ENCODE data around the gene CDK19. TPM values are rescaled to one million over a fixed set of nuclear protein-coding genes. Genes with fewer than 3 reads are reported as not detected.

CDK19 gene
- total and polyA plus RNA-seq, 2 of the 13 experiments (the other 11 are each of a cell fraction or from before 2014, with no cell fraction given), result 13.4 to 27.0 TPM

GRCh38 chr6:110799655-110800054 is 15.6 kb downstream of the CDK19 start (continued):
- TF ChIP-seq ZNF280B (CRISPR knock-in tag; IDR thresholded peaks at IDR 0.05; ENCODE audit: borderline replicate concordance), result no peak
- TF ChIP-seq ZNF251 (CRISPR knock-in tag; IDR thresholded peaks at IDR 0.05), result no peak
- TF ChIP-seq, protein P1, sequence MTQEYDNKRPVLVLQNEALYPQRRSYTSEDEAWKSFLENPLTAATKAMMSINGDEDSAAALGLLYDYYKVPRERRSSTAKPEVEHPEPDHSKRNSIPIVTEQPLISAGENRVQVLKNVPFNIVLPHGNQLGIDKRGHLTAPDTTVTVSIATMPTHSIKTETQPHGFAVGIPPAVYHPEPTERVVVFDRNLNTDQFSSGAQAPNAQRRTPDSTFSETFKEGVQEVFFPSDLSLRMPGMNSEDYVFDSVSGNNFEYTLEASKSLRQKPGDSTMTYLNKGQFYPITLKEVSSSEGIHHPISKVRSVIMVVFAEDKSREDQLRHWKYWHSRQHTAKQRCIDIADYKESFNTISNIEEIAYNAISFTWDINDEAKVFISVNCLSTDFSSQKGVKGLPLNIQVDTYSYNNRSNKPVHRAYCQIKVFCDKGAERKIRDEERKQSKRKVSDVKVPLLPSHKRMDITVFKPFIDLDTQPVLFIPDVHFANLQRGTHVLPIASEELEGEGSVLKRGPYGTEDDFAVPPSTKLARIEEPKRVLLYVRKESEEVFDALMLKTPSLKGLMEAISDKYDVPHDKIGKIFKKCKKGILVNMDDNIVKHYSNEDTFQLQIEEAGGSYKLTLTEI (CRISPR knock-in tag; conservative IDR thresholded peaks at IDR 0.05), result no peak
- TF ChIP-seq AHDC1 (CRISPR knock-in tag; IDR thresholded peaks at IDR 0.05; ENCODE audit: borderline replicate concordance), result 0 out of 2 replicates have a peak, but pooled peaks have one; percentile 29
- no peak for TF ChIP-seq NFYC (CRISPR knock-in tag; IDR thresholded peaks at IDR 0.05)
- no peak for TF ChIP-seq HNRNPK (IDR thresholded peaks at IDR 0.05; ENCODE audit: low read depth, low read length, poor library complexity, severe bottlenecking)
- no peak for TF ChIP-seq ZNF337 (CRISPR knock-in tag; IDR thresholded peaks at IDR 0.05; ENCODE audit: borderline replicate concordance, low read depth)
- no peak for TF ChIP-seq ZNF207 (IDR thresholded peaks at IDR 0.05; ENCODE audit: borderline replicate concordance)
- no peak for TF ChIP-seq MED8 (CRISPR knock-in tag; IDR thresholded peaks at IDR 0.05; ENCODE audit: insufficient replicate concordance)
- TF ChIP-seq NR2F2 (IDR thresholded peaks at IDR 0.05; ENCODE audit: borderline replicate concordance, low read depth), result no peak
- no peak for TF ChIP-seq HMGXB3 (CRISPR knock-in tag; IDR thresholded peaks at IDR 0.05; ENCODE audit: borderline replicate concordance)
- TF ChIP-seq ZMYM4 (CRISPR knock-in tag; IDR thresholded peaks at IDR 0.05), result peak; percentile 73

Measured in HepG2 (cell line).